ENCODE results near the gene TXNDC15. TPM values are rescaled to one million over a fixed set of nuclear protein-coding genes. Genes with fewer than 3 reads are reported as not detected.
"Not testable (repeated sequence)": the region's sequence is repeated elsewhere in the genome, so short reads cannot be mapped to it uniquely, and the experiment has no call there.

Gene TXNDC15
- total and polyA plus RNA-seq, 8 donors, result 61.7 to 88.9 (median 75.7) TPM

DNA sequence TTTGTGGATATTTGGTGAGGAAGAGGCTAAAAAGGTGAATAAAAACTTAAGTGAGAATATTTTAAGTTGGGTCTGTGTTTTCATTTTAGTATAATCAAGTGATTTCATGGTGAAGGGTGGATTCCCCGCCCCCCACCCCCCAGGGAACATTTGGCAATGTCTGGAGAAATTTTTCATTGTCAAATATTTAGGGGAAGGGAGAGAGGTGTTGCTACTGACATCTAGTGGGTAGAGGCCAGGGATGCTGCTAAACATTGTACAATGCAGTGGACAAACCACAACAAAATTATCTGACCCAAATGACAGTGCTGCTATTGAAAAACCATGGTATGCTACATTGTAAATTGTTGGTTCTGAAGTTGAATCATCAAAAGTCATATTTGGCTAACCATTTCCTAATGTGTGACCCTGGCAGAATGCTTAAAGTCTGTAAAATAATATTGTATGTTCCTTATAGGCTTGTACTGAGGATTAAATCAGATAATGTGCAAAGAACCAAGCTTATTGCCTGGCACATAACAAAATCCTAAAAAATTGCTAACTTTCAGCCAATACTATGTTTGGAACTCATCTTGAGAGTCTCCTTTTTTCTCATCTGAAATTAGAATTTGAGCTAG lies 22.8 kb upstream of the TXNDC15 start:
- TF ChIP-seq, protein P1, sequence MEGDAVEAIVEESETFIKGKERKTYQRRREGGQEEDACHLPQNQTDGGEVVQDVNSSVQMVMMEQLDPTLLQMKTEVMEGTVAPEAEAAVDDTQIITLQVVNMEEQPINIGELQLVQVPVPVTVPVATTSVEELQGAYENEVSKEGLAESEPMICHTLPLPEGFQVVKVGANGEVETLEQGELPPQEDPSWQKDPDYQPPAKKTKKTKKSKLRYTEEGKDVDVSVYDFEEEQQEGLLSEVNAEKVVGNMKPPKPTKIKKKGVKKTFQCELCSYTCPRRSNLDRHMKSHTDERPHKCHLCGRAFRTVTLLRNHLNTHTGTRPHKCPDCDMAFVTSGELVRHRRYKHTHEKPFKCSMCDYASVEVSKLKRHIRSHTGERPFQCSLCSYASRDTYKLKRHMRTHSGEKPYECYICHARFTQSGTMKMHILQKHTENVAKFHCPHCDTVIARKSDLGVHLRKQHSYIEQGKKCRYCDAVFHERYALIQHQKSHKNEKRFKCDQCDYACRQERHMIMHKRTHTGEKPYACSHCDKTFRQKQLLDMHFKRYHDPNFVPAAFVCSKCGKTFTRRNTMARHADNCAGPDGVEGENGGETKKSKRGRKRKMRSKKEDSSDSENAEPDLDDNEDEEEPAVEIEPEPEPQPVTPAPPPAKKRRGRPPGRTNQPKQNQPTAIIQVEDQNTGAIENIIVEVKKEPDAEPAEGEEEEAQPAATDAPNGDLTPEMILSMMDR (IDR thresholded peaks at IDR 0.05), result no peak
- H3K4me1 ChIP-seq, result peaks cover 10 to 47% of the 10 kb centered on the region in 2 donors
- no peaks in the 10 kb centered on the region for H3K27me3 ChIP-seq
- no peak for DNase-seq
- H3K27ac ChIP-seq, result no peak overlapping the region
- intact Hi-C loops (cut with DNase I), result no loop called here
- peaks cover 0 to 61% of the 10 kb centered on the region in 2 donors for H3K36me3 ChIP-seq
- ATAC-seq, result peak; percentile 39
- H3K9me3 ChIP-seq, result no peaks in the 10 kb centered on the region
- no peak overlapping the region for H3K4me3 ChIP-seq

DNA sequence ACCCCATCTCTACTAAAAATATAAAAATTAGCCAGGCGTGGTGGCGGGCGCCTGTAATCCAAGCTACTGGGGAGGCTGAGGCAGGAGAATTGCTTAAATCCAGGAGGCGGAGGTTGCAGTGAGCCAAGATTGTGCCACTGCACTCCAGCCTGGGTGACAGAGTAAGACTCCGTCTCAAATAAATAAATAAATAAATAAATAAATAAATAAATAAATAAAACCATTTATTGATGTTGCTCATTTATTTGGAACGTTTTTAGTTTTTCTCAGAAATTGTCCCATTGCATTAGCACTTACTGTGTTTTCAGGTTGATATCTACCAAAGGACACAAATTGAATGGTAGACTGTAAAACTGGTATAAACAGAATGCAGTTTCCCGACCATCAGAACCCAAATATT lies 17.7 kb upstream of the TXNDC15 start:
- intact Hi-C loops (cut with DNase I); DNase-seq; H3K4me1 ChIP-seq; H3K9me3 ChIP-seq; H3K4me3 ChIP-seq; H3K27ac ChIP-seq; ATAC-seq; H3K27me3 ChIP-seq: not testable (repeated sequence)
- peaks cover 0 to 78% of the 10 kb centered on the region in 2 donors for H3K36me3 ChIP-seq

DNA sequence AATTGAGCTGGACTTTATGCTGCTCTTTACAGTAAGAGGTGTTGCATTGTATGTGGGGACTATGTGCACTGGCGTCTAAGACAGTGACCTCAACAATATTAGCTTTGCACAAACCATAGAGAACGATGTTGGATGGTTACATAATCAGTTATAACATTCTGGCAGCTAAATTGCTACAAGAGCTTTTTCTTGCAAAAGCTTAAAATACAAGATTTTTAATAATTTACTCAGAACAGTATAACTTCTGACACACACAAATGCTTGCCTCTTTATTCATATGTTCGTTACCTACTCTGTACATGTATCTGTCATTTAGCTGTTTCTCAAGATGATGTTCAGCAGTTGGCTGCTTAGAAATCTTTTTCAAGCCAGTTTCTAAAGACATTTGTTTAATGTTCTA lies 16.8 kb upstream of the TXNDC15 start:
- Histone ChIP-seq H3K9me3 (no peaks in the 10 kb centered on the region), H3K36me3 (peaks cover 0 to 78% of the 10 kb centered on the region in 2 donors), H3K27me3 (no peaks in the 10 kb centered on the region), H3K4me1 (peaks cover 0 to 4% of the 10 kb centered on the region in 2 donors), H3K4me3 (no peak overlapping the region), H3K27ac (no peak overlapping the region)
- DNase-seq (no peak), ATAC-seq (no peak)
- TF ChIP-seq, protein P1 (IDR thresholded peaks at IDR 0.05), result no peak
- intact Hi-C loops (cut with DNase I), result no loop called here

DNA sequence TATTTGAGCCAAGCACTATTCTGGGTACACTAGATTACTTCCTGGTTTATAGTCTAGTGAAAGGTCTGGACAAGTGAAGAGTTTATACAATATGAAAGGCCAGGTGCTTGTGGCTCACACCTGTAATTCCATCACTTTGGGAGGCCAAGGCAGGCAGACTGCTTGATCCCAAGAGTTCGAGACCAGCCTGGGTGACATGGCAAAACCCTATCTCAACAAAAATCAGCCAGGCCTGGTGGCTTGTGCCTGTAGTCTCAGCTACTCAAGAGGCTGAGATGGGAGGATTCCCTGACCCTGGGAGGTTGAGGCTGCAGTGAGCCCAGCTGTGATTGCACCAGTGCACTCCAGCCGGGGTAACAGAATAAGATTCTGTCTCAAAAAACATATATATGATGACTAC lies 9.5 kb upstream of the TXNDC15 start:
- H3K27me3 ChIP-seq, result no peaks in the 10 kb centered on the region
- DNase-seq (no peak), ATAC-seq (no peak)
- TF ChIP-seq, protein P1 (IDR thresholded peaks at IDR 0.05), result no peak
- H3K27ac ChIP-seq, result no peak overlapping the region
- no peaks in the 10 kb centered on the region for H3K9me3 ChIP-seq
- intact Hi-C loops (cut with DNase I), result no loop called here
- peaks cover 0 to 24% of the 10 kb centered on the region in 2 donors for H3K36me3 ChIP-seq
- H3K4me3 ChIP-seq, result no peak overlapping the region
- no peaks in the 10 kb centered on the region for H3K4me1 ChIP-seq

DNA sequence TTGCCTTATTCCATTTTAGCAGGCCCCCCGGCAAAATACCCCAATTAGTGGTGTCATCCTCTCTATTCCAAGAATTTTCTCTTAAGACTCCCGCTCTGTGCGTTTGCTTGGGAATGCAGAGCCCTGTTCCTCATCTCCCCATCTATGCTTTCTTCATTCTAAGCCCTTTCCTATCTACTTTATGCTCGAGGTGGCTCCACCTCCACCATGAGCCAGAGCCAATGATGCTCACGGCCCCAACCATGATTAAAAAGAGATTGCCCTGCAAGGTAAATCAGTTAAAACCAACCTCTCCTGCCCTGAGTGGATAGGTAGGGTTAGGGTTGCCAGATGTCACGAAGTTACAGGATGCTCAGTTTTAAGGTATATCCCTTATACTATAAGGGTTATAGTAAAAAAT lies 677 bp upstream of the TXNDC15 start:
- Histone ChIP-seq H3K36me3 (no peaks in the 10 kb centered on the region), H3K4me1 (peaks cover 12 to 34% of the 10 kb centered on the region in 2 donors), H3K4me3 (peak overlapping the region; percentile 87 to 91), H3K9me3 (no peaks in the 10 kb centered on the region), H3K27ac (peak overlapping the region; percentile 90 to 98), H3K27me3 (no peaks in the 10 kb centered on the region)
- TF ChIP-seq, protein P1 (IDR thresholded peaks at IDR 0.05), result no peak
- ATAC-seq, result no peak
- DNase-seq, result no peak
- intact Hi-C loops (cut with DNase I), result no loop called here
